IMR-90 (cell line): ENCODE results near the gene LRRC40. TPM values are rescaled to one million over a fixed set of nuclear protein-coding genes. Genes with fewer than 3 reads are reported as not detected.

Experiments
- microRNA-seq, 2 experiments: library from miRNA; stranded (forward) in 1 of 2; unstranded in 1 of 2; fragments of 10-50 nt in 1 of 2; fragments of <30 nt in 1 of 2; gene quantifications in 1 of 2; microRNA quantifications in 1 of 2; one replicate each; pipeline versions ENCODE3 to v1.1.0; 2013 to 2020; ENCODE audit not compliant: insufficient read depth in 1 of 2, insufficient read length in 1 of 2, unreplicated experiment in 1 of 2
- polyA plus RNA-seq, 3 experiments: library from polyadenylated mRNA; depleted of rRNA; stranded (reverse); fragments of >200 nt; gene quantifications; 2 replicates each; pipeline ENCODE4 v1.2.3, GENCODE V29; 2012; ENCODE audit warnings: low replicate concordance in 1 of 3
- small RNA-seq, 5 experiments: library from RNA; depleted of rRNA; stranded (forward); fragments of <200 nt; gene quantifications; one replicate each; pipeline ENCODE3, GENCODE V24; 2012
- total RNA-seq: library from RNA; depleted of rRNA; stranded (reverse); fragments of >200 nt; gene quantifications from 2 replicates; pipeline ENCODE4 v1.2.3, GENCODE V29; 2012; rRNA removed

LRRC40 gene
- total and polyA plus RNA-seq, 2 of the 4 experiments (the other 2 are of a cell fraction): 11.1 to 17.4 TPM

Small RNA genes lying within 50 kb of the gene (microRNA-seq; reads per million reads assigned to microRNA genes)
- gene RN7SL242P (ENCODE audit: insufficient read depth, insufficient read length): not detected

Small RNA genes lying within 50 kb of the gene (small RNA-seq; reads per million reads assigned to genes)
- gene RN7SL242P: 0 reads per million in 5 experiments

Other genes starting within 250 kb of the LRRC40 start
- 94.5 and 116 TPM in 2 replicates for gene SRSF11, start 15.8 kb upstream of the LRRC40 start, total RNA-seq
- 141 and 149 TPM in 2 replicates for gene SRSF11, start 15.8 kb upstream of the LRRC40 start, polyA plus RNA-seq (2012; rRNA removed)
- 10.9 and 18.9 TPM in 2 replicates for gene ANKRD13C, start 149.1 kb upstream of the LRRC40 start, total RNA-seq
- 8.3 and 8.5 TPM in 2 replicates for gene ANKRD13C, start 149.1 kb upstream of the LRRC40 start, polyA plus RNA-seq (2012; rRNA removed)
- 2.5 and 2.7 TPM in 2 replicates for gene CTH, start 205.7 kb upstream of the LRRC40 start, total RNA-seq
- 2.8 and 3.0 TPM in 2 replicates for gene CTH, start 205.7 kb upstream of the LRRC40 start, polyA plus RNA-seq (2012; rRNA removed)